Measurements from ENCODE around the gene SERINC1. TPM values are rescaled to one million over a fixed set of nuclear protein-coding genes. Genes with fewer than 3 reads are reported as not detected.

SERINC1 gene
- total RNA-seq, 4 donors from 2014 or later = 136 to 354 (median 237) TPM

GRCh38 chr6:122404444-122404843 lies 67.2 kb downstream of the SERINC1 start:
- intact Hi-C loops (cut with DNase I; ENCODE audit: low total_unique reads) = no loop called here
- Histone ChIP-seq H3K27ac (no peak overlapping the region), H3K9me3 (no peaks in the 10 kb centered on the region), H3K4me3 (no peak overlapping the region), H3K27me3 (no peaks in the 10 kb centered on the region), H3K36me3 (no peaks in the 10 kb centered on the region), H3K4me1 (peaks cover 0 to 3% of the 10 kb centered on the region in 2 donors)
- no peak for DNase-seq
- no peak for TF ChIP-seq POLR2A (IDR thresholded peaks at IDR 0.05)
- no peak for TF ChIP-seq CTCF (IDR thresholded peaks at IDR 0.05)

- H3K27ac ChIP-seq = no peak overlapping the region
- peaks cover 0 to 3% of the 10 kb centered on the region in 2 donors for H3K4me1 ChIP-seq
- no peak for TF ChIP-seq POLR2A (IDR thresholded peaks at IDR 0.05)
- TF ChIP-seq CTCF (IDR thresholded peaks at IDR 0.05) = no peak
- intact Hi-C loops (cut with DNase I; ENCODE audit: low total_unique reads) = no loop called here
- H3K27me3 ChIP-seq = no peaks in the 10 kb centered on the region
- no peaks in the 10 kb centered on the region for H3K36me3 ChIP-seq
- peak overlapping the region in 1 of 2 donors; percentile 75 for H3K4me3 ChIP-seq
- no peaks in the 10 kb centered on the region for H3K9me3 ChIP-seq
- DNase-seq = no peak
Observed at GRCh38 chr6:122401104-122401503, 70.5 kb downstream of the SERINC1 start.

GRCh38 chr6:122400462-122401089 lies 71.0 kb downstream of the SERINC1 start:
- H3K27me3 ChIP-seq = no peaks in the 10 kb centered on the region
- intact Hi-C loops (cut with DNase I; ENCODE audit: low total_unique reads) = no loop called here
- H3K9me3 ChIP-seq = no peaks in the 10 kb centered on the region
- H3K27ac ChIP-seq = peak overlapping the region in 1 of 2 donors; percentile 90
- peaks cover 0 to 3% of the 10 kb centered on the region in 2 donors for H3K4me1 ChIP-seq
- no peak for DNase-seq
- TF ChIP-seq POLR2A (IDR thresholded peaks at IDR 0.05) (no peak), CTCF (IDR thresholded peaks at IDR 0.05) (no peak)
- peak overlapping the region; percentile 75 to 83 for H3K4me3 ChIP-seq
- no peaks in the 10 kb centered on the region for H3K36me3 ChIP-seq

DNA sequence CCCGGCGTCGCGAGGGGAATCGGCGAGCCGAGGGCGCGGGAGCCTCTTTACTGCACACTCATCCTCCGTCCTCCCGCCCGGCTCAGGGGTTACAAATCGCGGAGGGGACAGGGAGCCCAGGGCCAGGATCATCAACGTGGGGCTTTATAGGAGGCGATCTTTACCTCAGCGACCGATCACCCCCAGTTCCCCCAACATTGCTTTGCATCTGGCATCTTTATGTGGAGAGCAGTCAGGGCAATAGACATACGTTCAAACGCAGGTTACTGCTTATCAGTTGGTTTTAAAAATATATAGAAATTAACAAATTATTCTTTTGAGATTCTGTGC lies 71.5 kb downstream of the SERINC1 start:
- intact Hi-C loops (cut with DNase I; ENCODE audit: low total_unique reads) = no loop called here
- Histone ChIP-seq H3K4me1 (peaks cover 0 to 3% of the 10 kb centered on the region in 2 donors), H3K36me3 (no peaks in the 10 kb centered on the region), H3K4me3 (peak overlapping the region; percentile 75 to 83), H3K27me3 (no peaks in the 10 kb centered on the region), H3K27ac (peak overlapping the region; percentile 90 to 92), H3K9me3 (no peaks in the 10 kb centered on the region)
- TF ChIP-seq POLR2A (IDR thresholded peaks at IDR 0.05) (no peak), CTCF (IDR thresholded peaks at IDR 0.05) (no peak)
- no peak for DNase-seq

GRCh38 chr6:122399348-122400120 lies 72.1 kb downstream of the SERINC1 start, which contains the start of gene HSF2:
TSS of gene HSF2 (plus strand) at chr6:122399652. CDS start at chr6:122399738, 86 bp downstream.
- peak; percentile 24 to 58 for TF ChIP-seq POLR2A (IDR thresholded peaks at IDR 0.05)
- peak in 2 of 4 experiments; percentile 28 to 38 for TF ChIP-seq CTCF (IDR thresholded peaks at IDR 0.05)
- intact Hi-C loops (cut with DNase I; ENCODE audit: low total_unique reads) = no loop called here

More at GRCh38 chr6:122399348-122400120, 72.1 kb downstream of the SERINC1 start, which contains the start of gene HSF2:
- peaks cover 0 to 3% of the 10 kb centered on the region in 2 donors for H3K4me1 ChIP-seq
- DNase-seq = peak; percentile 96
- H3K27me3 ChIP-seq = no peaks in the 10 kb centered on the region
- H3K9me3 ChIP-seq = no peaks in the 10 kb centered on the region
- peak within 1 kb of the TSS; percentile 90 to 92 for H3K27ac ChIP-seq
- no peaks in the 10 kb centered on the region for H3K36me3 ChIP-seq
- H3K4me3 ChIP-seq = peak within 1 kb of the TSS; percentile 75 to 83

Data from uterus (tissue), 4 donors.